Mucosa of descending colon (tissue), 3 donors: ENCODE data around the gene GDA. TPM values are rescaled to one million over a fixed set of nuclear protein-coding genes. Genes with fewer than 3 reads are reported as not detected.

Source experiments
- ATAC-seq: fragments of 200-7000 bp; cut with Tn5 transposase; one replicate; pipeline ENCODE4 v1.9.1; 2020; ENCODE audit warnings: mild to moderate bottlenecking, moderate library complexity
- DNase-seq, 3 donors: peaks; one replicate each; pipeline ENCODE4 v3.0.0-alpha.2; 2020
- H3K36me3 ChIP-seq: fragments of 200-600 bp; one replicate; pipeline ENCODE4 v1.8.0; 2021; ENCODE audit warnings: low read depth, mild to moderate bottlenecking
- H3K4me1 ChIP-seq: fragments of 200-600 bp; one replicate; pipeline ENCODE4 v1.8.0; 2021; ENCODE audit warnings: low read depth, mild to moderate bottlenecking
- H3K4me3 ChIP-seq: fragments of 200-600 bp; one replicate; pipeline ENCODE4 v1.8.0; 2021; ENCODE audit warnings: mild to moderate bottlenecking
- H3K9me3 ChIP-seq: fragments of 200-600 bp; one replicate; pipeline ENCODE4 v1.8.0; 2021; ENCODE audit warnings: mild to moderate bottlenecking
- intact Hi-C, 2 donors: fragments of 100-400 bp; cut with DNase I in 1 of 2; cut with micrococcal nuclease in 1 of 2; formaldehyde crosslinking; loops; one replicate each; pipeline versions ENCODE4 v1.11.0 to v1.11.1; 2022; cut with DNase I, micrococcal nuclease
- total RNA-seq, 3 donors: library from RNA; stranded (reverse); fragmentation: NEBNext Ultra II Directional in 2 of 3; extraction: Animal tissue kit (Norgen Biotek cat#: 25700) in 2 of 3; gene quantifications; one replicate each; pipeline versions ENCODE4 v1.2.1 to v1.2.4, GENCODE V29; 2021 to 2023
- TF ChIP-seq, protein P1 (sequence below): fragments of 200-600 bp; IDR thresholded peaks from one replicate; pipeline ENCODE4 v1.8.0; 2022; ENCODE audit warnings: antibody characterized with exemption, mild to moderate bottlenecking
- donor health status: DM: no; HTN: no; CAD: no; lungs with moderate emphysema.
- donor health status: DM: no; HTN: no; CAD: no.
- donor health status: DM: no; HTN: yes; CAD: no.

The GDA gene
- total RNA-seq, 3 donors from 2014 or later, result 28.7 to 65.5 (median 30.1) TPM

DNA sequence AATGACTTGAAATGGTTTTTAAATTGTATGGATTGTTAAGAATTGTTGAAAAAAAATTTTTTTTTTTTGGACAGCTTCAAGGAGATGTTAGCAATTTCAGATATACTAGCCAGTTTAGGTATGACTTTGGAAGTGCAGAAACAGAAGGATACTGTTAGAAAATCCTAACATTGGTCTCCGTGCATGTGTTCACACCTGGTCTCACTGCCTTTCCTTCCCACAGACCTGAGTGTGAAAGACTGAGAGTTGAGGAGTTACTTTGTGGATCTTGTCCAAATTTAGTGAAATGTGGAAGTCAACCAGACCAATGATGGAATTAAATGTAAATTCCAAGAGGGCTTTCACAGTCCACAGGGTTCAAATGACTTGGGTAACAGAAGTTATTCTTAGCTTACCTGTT is 102.3 kb downstream of the GDA start:
- no peaks in the 10 kb centered on the region for H3K9me3 ChIP-seq
- TF ChIP-seq, protein P1, sequence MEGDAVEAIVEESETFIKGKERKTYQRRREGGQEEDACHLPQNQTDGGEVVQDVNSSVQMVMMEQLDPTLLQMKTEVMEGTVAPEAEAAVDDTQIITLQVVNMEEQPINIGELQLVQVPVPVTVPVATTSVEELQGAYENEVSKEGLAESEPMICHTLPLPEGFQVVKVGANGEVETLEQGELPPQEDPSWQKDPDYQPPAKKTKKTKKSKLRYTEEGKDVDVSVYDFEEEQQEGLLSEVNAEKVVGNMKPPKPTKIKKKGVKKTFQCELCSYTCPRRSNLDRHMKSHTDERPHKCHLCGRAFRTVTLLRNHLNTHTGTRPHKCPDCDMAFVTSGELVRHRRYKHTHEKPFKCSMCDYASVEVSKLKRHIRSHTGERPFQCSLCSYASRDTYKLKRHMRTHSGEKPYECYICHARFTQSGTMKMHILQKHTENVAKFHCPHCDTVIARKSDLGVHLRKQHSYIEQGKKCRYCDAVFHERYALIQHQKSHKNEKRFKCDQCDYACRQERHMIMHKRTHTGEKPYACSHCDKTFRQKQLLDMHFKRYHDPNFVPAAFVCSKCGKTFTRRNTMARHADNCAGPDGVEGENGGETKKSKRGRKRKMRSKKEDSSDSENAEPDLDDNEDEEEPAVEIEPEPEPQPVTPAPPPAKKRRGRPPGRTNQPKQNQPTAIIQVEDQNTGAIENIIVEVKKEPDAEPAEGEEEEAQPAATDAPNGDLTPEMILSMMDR, result no peak
- DNase-seq, result no peak
- no peak overlapping the region for H3K4me3 ChIP-seq
- intact Hi-C loops, result no loop called here
- no peak for ATAC-seq
- H3K4me1 ChIP-seq, result no peaks in the 10 kb centered on the region
- H3K36me3 ChIP-seq, result no peaks in the 10 kb centered on the region

DNA sequence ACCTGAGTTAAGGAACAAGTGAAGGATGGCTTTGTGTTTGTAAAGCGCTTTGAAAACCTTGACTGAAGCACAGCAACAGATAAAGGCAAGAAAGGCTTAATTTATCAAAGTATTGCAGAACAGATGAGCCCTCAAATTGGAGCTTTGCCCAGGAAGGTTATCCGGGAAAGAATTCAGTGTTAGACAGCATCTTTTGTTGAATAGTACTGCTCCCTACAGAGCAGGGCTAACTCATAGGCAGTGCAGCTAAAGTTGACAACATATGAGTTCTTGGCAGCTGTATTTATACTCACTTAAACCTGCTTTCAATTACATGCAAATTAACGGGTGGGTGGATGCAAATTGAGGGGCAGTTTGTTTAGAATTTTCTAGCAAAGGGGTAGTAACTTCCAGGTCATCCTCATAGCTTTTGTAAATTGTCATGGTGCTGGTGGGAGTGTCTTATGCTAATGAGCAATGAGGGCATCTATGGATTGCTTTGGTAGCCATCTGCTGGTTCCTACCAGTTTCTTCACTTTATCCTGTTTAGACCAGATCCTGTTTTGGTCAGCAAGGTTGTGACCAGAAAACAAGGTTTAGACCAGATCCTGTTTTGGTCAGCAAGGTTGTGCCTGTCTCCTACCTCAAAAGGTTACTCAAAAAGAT is 105.8 kb downstream of the GDA start:
- Histone ChIP-seq H3K36me3 (no peaks in the 10 kb centered on the region), H3K9me3 (no peaks in the 10 kb centered on the region), H3K4me3 (no peak overlapping the region), H3K4me1 (no peaks in the 10 kb centered on the region)
- intact Hi-C loops, result no loop called here
- ATAC-seq, result no peak
- TF ChIP-seq, protein P1, result no peak
- no peak for DNase-seq

DNA sequence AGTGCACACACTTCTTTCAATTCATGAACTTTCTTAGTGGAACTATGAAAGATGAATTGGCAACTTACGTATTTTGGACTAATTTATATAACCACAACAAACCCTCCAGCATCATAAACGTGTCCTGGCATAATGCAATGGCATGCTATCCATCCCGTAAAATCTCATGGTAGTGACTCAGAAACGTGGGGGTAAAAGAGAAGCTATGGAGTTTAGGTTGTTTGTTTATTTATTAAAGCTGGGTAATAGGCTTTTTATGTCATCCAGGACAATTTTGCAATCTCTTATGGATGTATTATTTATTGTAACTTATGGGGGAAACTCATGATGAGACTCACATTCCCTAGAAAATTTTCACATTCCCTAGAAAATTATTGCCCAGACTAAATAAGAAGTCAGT is 106.3 kb downstream of the GDA start:
- intact Hi-C loops, result no loop called here
- Histone ChIP-seq H3K9me3 (no peaks in the 10 kb centered on the region), H3K36me3 (no peaks in the 10 kb centered on the region), H3K4me1 (no peaks in the 10 kb centered on the region), H3K4me3 (no peak overlapping the region)
- DNase-seq, result no peak
- ATAC-seq, result no peak
- TF ChIP-seq, protein P1, result no peak

DNA sequence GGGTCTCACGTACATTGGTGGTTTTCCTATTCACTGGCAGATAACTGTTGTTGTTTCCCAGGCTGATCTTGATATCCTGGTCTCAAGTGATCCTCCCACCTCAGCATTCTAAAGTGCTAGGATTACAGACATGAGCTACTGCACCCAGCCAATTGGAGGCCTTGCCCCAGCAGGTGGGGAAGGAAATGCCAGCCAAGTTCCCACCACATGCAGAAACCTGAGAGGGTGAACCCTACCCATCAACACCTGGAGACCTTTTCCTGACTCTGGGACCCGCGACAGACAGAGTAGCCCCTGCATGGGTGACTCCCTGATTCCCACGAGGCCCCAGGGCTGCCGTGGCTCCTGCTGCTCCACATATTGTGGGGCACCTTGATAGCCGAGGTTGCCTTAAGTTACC is 107.7 kb downstream of the GDA start:
- Histone ChIP-seq H3K9me3 (no peaks in the 10 kb centered on the region), H3K36me3 (no peaks in the 10 kb centered on the region), H3K4me3 (no peak overlapping the region), H3K4me1 (no peaks in the 10 kb centered on the region)
- ATAC-seq, result no peak
- DNase-seq, result no peak
- intact Hi-C loops, result no loop called here
- TF ChIP-seq, protein P1, result no peak

DNA sequence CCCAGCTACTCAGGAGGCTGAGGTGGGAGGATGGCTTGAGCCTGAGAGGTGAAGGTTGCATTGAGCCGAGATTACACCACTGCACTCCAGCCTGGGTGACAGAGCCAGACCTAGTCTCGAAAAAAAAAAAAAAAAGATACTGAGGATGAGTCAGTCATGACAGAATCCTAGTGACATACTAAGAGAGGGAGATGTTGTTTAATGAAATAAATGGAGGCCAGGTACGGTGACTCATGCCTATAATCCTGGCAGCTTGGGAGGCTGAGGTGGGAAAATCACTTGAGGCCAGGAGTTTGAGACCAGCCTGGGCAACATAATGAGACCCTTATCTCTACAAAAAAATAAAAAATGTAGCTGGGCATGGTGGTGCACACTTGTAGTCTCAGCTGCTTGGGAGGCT is 108.6 kb downstream of the GDA start:
- DNase-seq (no peak), ATAC-seq (peak; percentile 41)
- TF ChIP-seq, protein P1, result no peak
- Histone ChIP-seq H3K9me3 (no peaks in the 10 kb centered on the region), H3K4me1 (no peaks in the 10 kb centered on the region), H3K4me3 (no peak overlapping the region), H3K36me3 (no peaks in the 10 kb centered on the region)
- intact Hi-C loops, result no loop called here

DNA sequence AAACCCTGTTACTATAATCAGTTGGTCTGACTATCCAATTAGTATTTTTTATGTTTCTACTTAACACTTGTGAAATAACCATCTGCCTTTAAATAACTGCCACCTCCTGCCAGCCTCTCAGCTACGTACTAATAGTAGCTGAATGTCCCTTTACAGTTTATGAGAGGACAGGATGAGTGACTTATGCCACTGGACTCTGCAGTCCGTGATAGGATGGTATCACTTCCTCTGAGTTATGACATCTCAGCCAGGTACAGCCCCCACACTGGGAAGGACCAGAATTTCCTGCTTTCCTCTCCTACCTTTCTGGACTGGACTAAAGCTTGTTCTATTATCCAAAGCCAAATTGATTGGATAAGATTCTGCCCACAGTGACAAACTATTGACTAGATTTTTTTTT is 112.8 kb downstream of the GDA start:
- intact Hi-C loops, result no loop called here
- H3K4me1 ChIP-seq, result no peaks in the 10 kb centered on the region
- H3K4me3 ChIP-seq, result no peak overlapping the region
- no peaks in the 10 kb centered on the region for H3K36me3 ChIP-seq
- no peak for DNase-seq
- ATAC-seq, result peak; percentile 16
- TF ChIP-seq, protein P1, result no peak
- H3K9me3 ChIP-seq, result no peaks in the 10 kb centered on the region
